Measurements from ENCODE around the gene C18orf54. TPM values are rescaled to one million over a fixed set of nuclear protein-coding genes. Genes with fewer than 3 reads are reported as not detected.
"Not testable (repeated sequence)": the region's sequence is repeated elsewhere in the genome, so short reads cannot be mapped to it uniquely, and the experiment has no call there.

The C18orf54 gene
- 10 to 100 TPM; 10.2 to 11.0 (median 10.3) TPM for polyA plus RNA-seq (ENCODE audit: insufficient read length in 3 of 3)

- peak; percentile 80 to 82 (median 80) for DNase-seq (ENCODE audit: low read depth in 3 of 3, low spot score in 2 of 3)
Measured at GRCh38 chr18:54357660-54358494, at the start of gene C18orf54, which contains the start of gene STARD6. Gene C18orf54, plus strand, starts transcription at chr18:54357906. Its CDS starts 2,667 bp downstream, at chr18:54360573. Gene STARD6, minus strand, starts transcription at chr18:54357858. Its CDS starts 3,285 bp downstream, at chr18:54354573.

DNA sequence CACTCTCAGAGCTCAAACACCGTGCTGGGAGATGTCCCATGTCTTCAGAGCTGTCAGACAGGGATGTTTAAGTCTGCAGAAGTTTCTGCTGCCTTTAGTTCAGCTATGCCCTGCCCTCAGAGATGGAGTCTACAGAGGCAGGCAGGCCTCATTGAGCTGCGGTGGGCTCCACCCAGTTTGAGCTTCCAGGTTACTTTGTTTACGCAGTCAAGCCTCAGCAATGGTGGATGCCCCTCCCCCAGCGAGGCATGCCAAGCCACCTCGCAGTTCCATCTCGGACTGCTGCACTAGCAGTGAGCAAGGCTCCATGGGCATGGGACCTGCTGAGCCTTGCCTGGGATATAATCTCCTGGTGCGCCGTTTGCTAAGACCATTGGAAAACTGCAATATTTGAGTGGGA, 48.1 kb upstream of the C18orf54 start:
- not testable (repeated sequence) for DNase-seq (ENCODE audit: low read depth in 3 of 3, low spot score in 2 of 3)

GRCh38 chr18:54316071-54316820, 41.5 kb upstream of the C18orf54 start:
- no peak for DNase-seq (ENCODE audit: low read depth in 3 of 3, low spot score in 2 of 3)

- DNase-seq (ENCODE audit: low read depth in 3 of 3, low spot score in 2 of 3): no peak
Measured at GRCh38 chr18:54323561-54323960, 34.1 kb upstream of the C18orf54 start.

- DNase-seq (ENCODE audit: low read depth in 3 of 3, low spot score in 2 of 3): no peak
Measured at GRCh38 chr18:54323970-54324369, 33.7 kb upstream of the C18orf54 start.

- DNase-seq (ENCODE audit: low read depth in 3 of 3, low spot score in 2 of 3): no peak
Measured at GRCh38 chr18:54327818-54328217, 29.9 kb upstream of the C18orf54 start.

DNA sequence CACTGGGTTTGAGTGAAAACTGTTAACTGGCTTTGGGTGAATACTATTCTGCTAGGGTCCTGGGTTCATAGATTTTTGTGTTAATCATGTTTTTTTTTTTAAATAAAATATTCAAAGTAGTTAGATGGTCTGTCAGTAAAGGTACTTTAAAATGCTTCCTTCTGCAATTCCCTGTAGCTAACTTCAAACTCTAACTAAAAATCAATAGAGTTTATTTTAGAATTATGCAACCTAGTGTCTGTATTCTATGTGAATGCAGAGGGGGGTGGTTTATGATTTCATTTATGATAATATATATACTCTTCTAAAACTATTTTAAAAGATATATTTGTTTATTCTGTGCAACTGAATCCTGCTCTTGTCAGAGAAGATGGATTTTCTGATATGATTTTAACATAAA, 27.9 kb upstream of the C18orf54 start:
- DNase-seq (ENCODE audit: low read depth in 3 of 3, low spot score in 2 of 3): no peak

DNA sequence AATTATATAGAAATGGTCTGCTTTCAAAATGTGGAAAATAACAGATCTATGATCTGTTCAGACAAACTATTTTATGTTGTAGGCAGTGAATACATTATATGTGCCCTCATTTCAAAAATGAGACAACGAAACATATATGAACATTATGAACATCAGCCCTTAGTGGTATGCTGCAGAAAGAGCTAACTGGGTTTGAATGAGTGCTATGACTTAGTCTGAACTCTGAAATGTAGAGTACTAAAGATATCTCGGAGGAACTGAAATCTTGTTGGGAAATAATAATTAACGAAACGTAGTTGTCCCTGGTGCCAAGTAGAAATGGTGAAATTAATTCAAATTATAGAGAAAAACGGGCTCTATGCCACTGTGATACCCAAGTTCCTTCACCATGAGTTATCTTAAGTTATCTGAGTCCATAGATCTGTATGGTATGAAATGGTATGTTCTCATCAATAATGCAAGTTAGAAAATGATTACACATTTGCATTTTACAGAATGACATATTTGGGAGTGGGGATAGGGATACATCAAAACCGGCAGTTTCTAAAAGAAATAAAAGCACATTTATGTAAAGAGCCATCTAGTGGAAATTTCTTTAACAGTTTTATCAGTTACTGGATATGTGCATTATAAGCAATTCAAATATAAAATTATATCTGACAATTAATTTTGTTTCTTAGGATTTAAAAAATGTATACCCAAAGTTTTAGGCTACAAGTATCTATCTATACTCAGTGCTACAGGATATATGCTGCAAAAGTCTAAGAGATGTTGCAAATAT, 26.7 kb upstream of the C18orf54 start:
- no peak for DNase-seq (ENCODE audit: low read depth in 3 of 3, low spot score in 2 of 3)

- DNase-seq (ENCODE audit: low read depth in 3 of 3, low spot score in 2 of 3): no peak
Measured at GRCh38 chr18:54335638-54336173, 22.0 kb upstream of the C18orf54 start.

DNA sequence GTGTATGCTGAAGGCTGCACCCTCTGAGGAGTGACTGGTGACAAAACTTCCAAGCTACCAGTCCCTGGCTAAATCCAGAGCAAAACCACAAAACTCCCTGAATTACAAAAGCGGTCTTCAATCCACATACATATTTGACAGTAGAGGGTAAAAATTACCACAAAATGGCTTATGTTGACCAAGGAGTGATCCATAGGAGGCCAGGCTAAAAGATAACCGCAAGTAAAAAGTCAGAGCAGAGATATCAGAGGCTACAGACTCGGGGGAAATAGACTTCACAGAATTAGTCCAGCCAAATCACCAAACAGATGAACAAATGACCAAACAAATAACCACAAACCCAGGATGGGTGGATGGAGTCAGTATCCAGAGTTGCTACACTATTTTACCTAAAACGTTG, 19.5 kb upstream of the C18orf54 start:
- no peak for DNase-seq (ENCODE audit: low read depth in 3 of 3, low spot score in 2 of 3)

GRCh38 chr18:54351186-54351585, 6.5 kb upstream of the C18orf54 start:
- no peak for DNase-seq (ENCODE audit: low read depth in 3 of 3, low spot score in 2 of 3)

DNA sequence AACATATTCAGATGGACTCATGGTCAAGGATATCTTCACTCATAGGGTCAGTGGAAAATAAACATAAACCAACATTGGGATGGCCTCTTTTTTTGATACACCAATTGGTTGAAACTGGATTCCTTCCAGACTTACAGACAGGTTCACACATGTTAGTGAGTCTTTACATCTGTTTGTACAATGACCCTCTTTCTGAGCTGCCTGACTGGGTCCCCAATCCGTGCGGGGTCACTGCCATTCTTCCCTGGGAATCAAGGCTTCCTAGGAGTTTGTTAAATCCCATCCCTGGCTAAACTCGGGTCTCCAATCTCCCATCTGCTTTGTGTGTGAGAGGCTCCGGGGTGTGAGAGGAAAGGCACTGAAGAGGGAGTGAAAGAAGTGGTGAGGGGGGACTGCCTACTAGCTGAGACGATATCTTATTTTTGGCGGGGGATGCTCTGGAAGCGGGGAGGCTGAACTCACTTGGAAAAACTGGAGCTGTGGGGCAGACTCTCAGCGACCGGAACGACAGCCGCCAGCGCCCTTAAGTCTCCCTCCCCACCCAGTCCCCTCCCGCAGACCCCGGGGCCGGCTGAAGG, 535 bp upstream of the C18orf54 start:
- DNase-seq (ENCODE audit: low read depth in 3 of 3, low spot score in 2 of 3): peak in 1 of 3 donors; percentile 27

DNA sequence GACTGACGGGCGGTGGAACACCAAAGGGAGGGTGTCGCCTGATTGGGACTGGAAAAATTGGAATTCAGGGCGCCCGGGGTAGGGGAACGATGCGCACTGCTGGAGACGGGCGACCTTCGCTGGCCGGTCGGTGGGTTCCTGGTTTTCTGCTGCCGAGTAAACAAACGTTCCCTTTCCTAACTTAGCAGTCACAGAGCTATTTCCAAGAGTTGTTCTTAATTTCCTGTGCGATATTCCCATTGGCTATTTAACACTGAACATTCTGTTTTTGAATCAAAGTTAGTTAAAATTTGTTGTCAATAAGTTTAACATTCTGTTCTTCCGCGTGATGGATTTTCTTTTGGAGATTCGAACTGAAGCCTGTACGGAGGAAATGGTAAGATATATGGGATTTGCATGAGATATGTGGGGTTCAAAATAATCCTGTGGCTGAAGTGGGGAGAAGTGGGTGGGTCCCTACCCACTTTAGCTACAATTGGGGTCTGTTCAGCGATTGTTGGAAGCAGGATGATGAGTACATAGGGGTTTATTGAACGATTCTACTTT, 862 bp downstream of the C18orf54 start:
- peak; percentile 6 to 20 (median 9) for DNase-seq (ENCODE audit: low read depth in 3 of 3, low spot score in 2 of 3)

DNA sequence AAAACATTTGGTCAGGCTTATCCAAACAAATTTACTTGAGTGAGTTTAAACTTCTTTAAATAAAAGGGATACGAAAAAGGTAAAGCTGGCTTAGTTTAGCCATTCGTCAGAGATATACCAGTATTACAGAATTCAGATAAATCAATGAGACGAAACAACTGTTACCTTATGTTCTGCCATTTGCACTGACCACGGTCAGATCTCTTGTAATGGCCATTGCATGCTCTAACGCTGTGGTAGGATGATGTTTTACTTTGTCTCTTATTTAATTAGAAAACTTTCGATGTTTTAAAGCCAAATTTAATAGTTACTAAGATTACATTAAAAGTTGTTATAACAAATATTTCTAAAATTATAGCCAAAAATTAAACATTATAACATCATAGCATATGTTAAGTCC, 1.5 kb downstream of the C18orf54 start:
- DNase-seq (ENCODE audit: low read depth in 3 of 3, low spot score in 2 of 3): peak in 1 of 3 donors; percentile 7

GRCh38 chr18:54360406-54360805, 2.7 kb downstream of the C18orf54 start:
- no peak for DNase-seq (ENCODE audit: low read depth in 3 of 3, low spot score in 2 of 3)

DNA sequence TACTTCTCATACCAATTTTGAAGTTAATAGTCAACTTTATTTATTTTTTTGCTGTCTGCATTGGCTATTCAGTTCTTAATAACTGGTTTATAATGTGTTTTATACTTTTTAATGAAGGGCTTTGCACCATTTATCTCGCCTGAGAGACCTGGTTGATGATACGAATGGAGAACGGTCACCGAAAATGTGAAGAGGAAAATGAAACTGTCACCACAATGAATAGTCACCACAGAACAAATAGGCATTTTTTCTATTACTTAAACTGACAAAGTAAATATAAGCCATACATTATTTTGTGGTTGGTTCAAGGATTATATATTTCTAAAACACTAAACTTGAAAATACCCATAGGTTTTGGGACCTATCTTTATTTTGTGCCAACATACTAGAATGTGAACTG, 20.4 kb downstream of the C18orf54 start:
- no peak for DNase-seq (ENCODE audit: low read depth in 3 of 3, low spot score in 2 of 3)

DNA sequence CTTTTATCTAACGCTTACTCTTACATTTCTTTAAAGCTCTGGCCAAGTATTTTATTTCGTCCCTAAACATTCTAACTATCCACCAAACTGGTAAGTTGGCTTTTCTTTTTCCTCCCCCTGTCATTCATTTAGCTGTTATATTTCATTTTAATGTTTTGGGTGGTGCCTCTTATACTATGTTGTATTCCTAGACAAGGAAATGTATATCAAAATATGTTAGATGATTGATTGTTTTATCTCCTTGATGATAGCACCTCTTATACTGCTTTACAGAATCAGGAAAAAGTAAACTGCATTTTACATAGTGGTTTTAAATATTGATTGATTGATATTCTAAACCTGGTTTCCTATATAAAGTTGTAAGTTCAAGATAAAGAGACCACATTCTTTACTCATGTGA, 23.9 kb downstream of the C18orf54 start:
- no peak for DNase-seq (ENCODE audit: low read depth in 3 of 3, low spot score in 2 of 3)

DNA sequence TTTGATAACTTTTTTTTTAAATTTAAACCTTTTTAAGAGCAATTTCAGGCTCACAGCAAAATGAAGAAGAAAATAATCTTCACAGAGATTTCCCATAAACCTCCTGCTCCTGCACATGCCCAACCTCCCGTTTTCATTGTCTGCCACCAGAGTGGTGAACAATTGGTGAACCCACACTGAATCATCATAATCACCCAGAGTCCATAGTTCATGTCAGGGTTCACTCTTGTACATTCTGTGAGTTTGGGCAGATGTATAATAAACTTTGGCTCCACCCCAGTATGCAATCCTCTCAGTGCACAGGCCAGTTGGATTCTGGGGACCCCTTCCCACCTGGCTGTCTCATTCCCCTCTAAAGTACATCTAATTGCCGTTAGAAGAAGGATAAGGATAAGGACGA, 24.4 kb downstream of the C18orf54 start:
- DNase-seq (ENCODE audit: low read depth in 3 of 3, low spot score in 2 of 3): no peak

DNA sequence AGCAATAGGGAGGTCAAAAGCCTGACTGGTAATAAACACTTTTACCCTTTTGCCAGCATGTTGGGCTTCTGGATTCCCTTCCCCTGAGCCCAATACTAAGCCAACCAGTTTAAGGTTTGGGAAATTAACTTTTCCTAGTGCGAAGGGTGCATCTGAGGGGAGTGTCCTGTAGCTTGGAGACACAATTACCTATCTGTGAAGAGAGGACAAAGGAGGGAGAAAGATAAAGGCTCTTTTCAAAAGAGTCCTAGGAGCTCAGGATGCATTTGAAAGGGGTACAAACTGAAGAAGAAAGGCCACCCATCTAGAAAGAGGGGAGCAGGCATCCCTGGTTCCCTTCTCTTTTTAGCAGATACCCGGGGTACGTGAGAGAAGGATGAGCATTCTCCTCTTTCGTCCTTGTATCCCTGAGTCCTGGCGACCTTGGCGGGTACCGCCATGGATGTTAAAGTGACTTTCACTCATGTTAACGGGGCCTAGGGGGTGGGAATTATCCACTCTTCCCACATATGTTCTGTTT, 25.1 kb downstream of the C18orf54 start:
- no peak for DNase-seq (ENCODE audit: low read depth in 3 of 3, low spot score in 2 of 3)

- DNase-seq (ENCODE audit: low read depth in 3 of 3, low spot score in 2 of 3): no peak
Measured at GRCh38 chr18:54386043-54386442, 28.3 kb downstream of the C18orf54 start.
